Activated gamma-delta T cell treated with anti-CD3 and anti-CD28 coated beads, Interleukin-2, amount 50 U/mL, for 16 hours (primary cell): ENCODE data around the gene MYBBP1A.

ENCODE experiments used
- DNase-seq: peaks from one replicate; pipeline ENCODE4 v3.0.0-alpha.2; 2020; ENCODE audit warnings: low read depth

MYBBP1A gene

GRCh38 chr17:4548061-4548461 is 7.1 kb downstream of the MYBBP1A start:
- DNase-seq = no peak

- no peak for DNase-seq
Observed at GRCh38 chr17:4547118-4547906, 7.9 kb downstream of the MYBBP1A start.

- no peak for DNase-seq
Observed at GRCh38 chr17:4545217-4545951, 9.8 kb downstream of the MYBBP1A start.

- no peak for DNase-seq
Observed at GRCh38 chr17:4544951-4545216, 10.3 kb downstream of the MYBBP1A start.

GRCh38 chr17:4544135-4544950 is 10.8 kb downstream of the MYBBP1A start:
- DNase-seq = no peak

GRCh38 chr17:4543557-4544026 is 11.6 kb downstream of the MYBBP1A start:
- DNase-seq = no peak

GRCh38 chr17:4542726-4543191 is 12.4 kb downstream of the MYBBP1A start:
- DNase-seq = no peak

- no peak for DNase-seq
Observed at GRCh38 chr17:4542003-4542725, 13.0 kb downstream of the MYBBP1A start.

GRCh38 chr17:4541328-4542002 is 13.7 kb downstream of the MYBBP1A start:
- DNase-seq = no peak

GRCh38 chr17:4540687-4541327 is 14.4 kb downstream of the MYBBP1A start:
- DNase-seq = no peak

- DNase-seq = no peak
Observed at GRCh38 chr17:4540224-4540651, 14.9 kb downstream of the MYBBP1A start.

GRCh38 chr17:4539576-4540223 is 15.5 kb downstream of the MYBBP1A start:
- no peak for DNase-seq

GRCh38 chr17:4539025-4539424 is 16.2 kb downstream of the MYBBP1A start:
- no peak for DNase-seq

- DNase-seq = no peak
Observed at GRCh38 chr17:4538236-4539002, 16.8 kb downstream of the MYBBP1A start.

- no peak for DNase-seq
Observed at GRCh38 chr17:4537451-4538235, 17.5 kb downstream of the MYBBP1A start.

GRCh38 chr17:4536742-4537411 is 18.3 kb downstream of the MYBBP1A start:
- DNase-seq = no peak

GRCh38 chr17:4536259-4536741 is 18.9 kb downstream of the MYBBP1A start:
- DNase-seq = no peak
